Measurements from ENCODE around the gene RAVER2. TPM values are rescaled to one million over a fixed set of nuclear protein-coding genes. Genes with fewer than 3 reads are reported as not detected.

Gene RAVER2
- total and polyA plus RNA-seq, 2 experiments from 2014 or later: 14.1 to 28.6 TPM

GRCh38 chr1:64836802-64837201, 91.9 kb downstream of the RAVER2 start:
- Histone ChIP-seq H3K9me3 (ENCODE audit: low read depth) (no peaks in the 10 kb centered on the region), H3K4me3 (no peak overlapping the region), H3K27me3 (no peaks in the 10 kb centered on the region), H3K9me2 (replicated peaks; ENCODE audit: insufficient read depth) (no peaks in the 10 kb centered on the region), H3K79me2 (no peaks in the 10 kb centered on the region), H4K20me1 (ENCODE audit: insufficient read depth, poor library complexity, severe bottlenecking) (no peaks in the 10 kb centered on the region), H3K36me3 (replicated peaks; ENCODE audit: insufficient read depth, low read depth) (no peaks in the 10 kb centered on the region), H3K27ac (no peak overlapping the region), H3K4me2 (no peak overlapping the region), H2AFZ (no peak overlapping the region), H3K4me1 (ENCODE audit: insufficient read depth) (no peaks in the 10 kb centered on the region)
- DNase-seq (ENCODE audit: low spot score): no peak
- TF ChIP-seq EZH2phosphoT487 (IDR thresholded peaks at IDR 0.05; ENCODE audit: low read depth, severe bottlenecking, unreplicated experiment) (no peak), CTCF (IDR thresholded peaks at IDR 0.05; ENCODE audit: poor library complexity) (no peak), EZH2 (IDR thresholded peaks at IDR 0.05; ENCODE audit: borderline replicate concordance) (no peak)
- WGBS (ENCODE audit: low lambda C conversion rate, missing lambda C conversion rate): 91% methylated on average over 8 of the region's 8 CpGs

DNA sequence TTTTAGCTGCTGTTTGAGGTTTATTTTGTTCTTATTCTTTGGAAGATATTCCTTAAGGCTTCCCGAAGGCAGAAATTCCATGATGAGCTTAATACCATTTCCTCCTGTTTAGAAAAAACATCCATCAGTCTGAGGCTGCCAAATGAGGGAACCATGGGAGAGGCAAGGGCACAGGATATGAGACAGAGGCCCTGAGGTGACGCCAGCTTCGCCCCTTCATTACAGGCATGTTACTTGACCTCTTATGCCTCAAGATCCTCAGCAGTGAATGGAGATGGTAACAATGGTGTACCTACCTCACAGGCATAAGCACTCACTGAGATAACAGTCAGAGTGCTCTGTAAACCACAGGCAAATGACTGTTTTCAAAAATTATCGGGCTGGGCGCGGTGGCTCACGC, 93.6 kb downstream of the RAVER2 start:
- Histone ChIP-seq H3K9me2 (replicated peaks; ENCODE audit: insufficient read depth) (no peaks in the 10 kb centered on the region), H3K4me2 (no peak overlapping the region), H3K79me2 (no peaks in the 10 kb centered on the region), H3K27ac (no peak overlapping the region), H3K27me3 (no peaks in the 10 kb centered on the region), H2AFZ (no peak overlapping the region), H3K9me3 (ENCODE audit: low read depth) (no peaks in the 10 kb centered on the region), H3K4me3 (no peak overlapping the region), H3K4me1 (ENCODE audit: insufficient read depth) (no peaks in the 10 kb centered on the region), H4K20me1 (ENCODE audit: insufficient read depth, poor library complexity, severe bottlenecking) (no peaks in the 10 kb centered on the region), H3K36me3 (replicated peaks; ENCODE audit: insufficient read depth, low read depth) (no peaks in the 10 kb centered on the region)
- WGBS (ENCODE audit: low lambda C conversion rate, missing lambda C conversion rate): 95% methylated on average over 7 of the region's 7 CpGs
- TF ChIP-seq EZH2 (IDR thresholded peaks at IDR 0.05; ENCODE audit: borderline replicate concordance) (no peak), CTCF (IDR thresholded peaks at IDR 0.05; ENCODE audit: poor library complexity) (no peak), EZH2phosphoT487 (IDR thresholded peaks at IDR 0.05; ENCODE audit: low read depth, severe bottlenecking, unreplicated experiment) (no peak)
- DNase-seq (ENCODE audit: low spot score): no peak

DNA sequence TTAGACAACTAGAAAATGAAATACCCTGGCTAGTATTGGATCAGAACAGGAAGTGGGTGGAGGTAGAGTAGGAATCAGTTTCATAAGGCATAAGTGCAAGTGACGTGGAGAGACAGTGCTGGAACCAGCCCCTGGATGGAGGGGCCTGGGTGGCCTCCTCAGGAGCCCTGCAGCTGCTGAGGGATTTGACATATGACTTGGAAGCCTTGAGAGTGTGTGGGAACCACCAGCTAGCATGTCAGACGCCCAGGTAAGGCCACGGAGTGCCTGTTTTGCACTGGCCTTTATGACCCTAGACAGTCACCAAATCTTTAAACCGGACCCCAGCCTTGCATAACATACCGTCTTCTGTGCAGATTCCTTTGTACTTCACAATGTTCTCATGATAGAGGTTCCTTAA, 94.4 kb downstream of the RAVER2 start:
- H3K9me3 ChIP-seq (ENCODE audit: low read depth): no peaks in the 10 kb centered on the region
- H3K79me2 ChIP-seq: no peaks in the 10 kb centered on the region
- H3K27ac ChIP-seq: no peak overlapping the region
- H4K20me1 ChIP-seq (ENCODE audit: insufficient read depth, poor library complexity, severe bottlenecking): no peaks in the 10 kb centered on the region
- no peaks in the 10 kb centered on the region for H3K36me3 ChIP-seq (replicated peaks; ENCODE audit: insufficient read depth, low read depth)
- H3K4me2 ChIP-seq: no peak overlapping the region
- H3K4me3 ChIP-seq: no peak overlapping the region
- no peak overlapping the region for H2AFZ ChIP-seq
- WGBS (ENCODE audit: low lambda C conversion rate, missing lambda C conversion rate): 95% methylated on average over 5 of the region's 5 CpGs
- DNase-seq (ENCODE audit: low spot score): no peak
- H3K9me2 ChIP-seq (replicated peaks; ENCODE audit: insufficient read depth): no peaks in the 10 kb centered on the region
- TF ChIP-seq CTCF (IDR thresholded peaks at IDR 0.05; ENCODE audit: poor library complexity): no peak
- TF ChIP-seq EZH2 (IDR thresholded peaks at IDR 0.05; ENCODE audit: borderline replicate concordance): no peak
- no peak for TF ChIP-seq EZH2phosphoT487 (IDR thresholded peaks at IDR 0.05; ENCODE audit: low read depth, severe bottlenecking, unreplicated experiment)
- no peaks in the 10 kb centered on the region for H3K4me1 ChIP-seq (ENCODE audit: insufficient read depth)
- no peaks in the 10 kb centered on the region for H3K27me3 ChIP-seq
